GM19395 (cell line): ENCODE data around the gene RARS1.

Experiments
- ATAC-seq: cut with Tn5 transposase; IDR thresholded peaks from one replicate; pipeline ENCODE4 v1.9.1; 2021; ENCODE audit warnings: mild to moderate bottlenecking, moderate library complexity; ENCODE audit not compliant: unreplicated experiment

Gene RARS1

DNA sequence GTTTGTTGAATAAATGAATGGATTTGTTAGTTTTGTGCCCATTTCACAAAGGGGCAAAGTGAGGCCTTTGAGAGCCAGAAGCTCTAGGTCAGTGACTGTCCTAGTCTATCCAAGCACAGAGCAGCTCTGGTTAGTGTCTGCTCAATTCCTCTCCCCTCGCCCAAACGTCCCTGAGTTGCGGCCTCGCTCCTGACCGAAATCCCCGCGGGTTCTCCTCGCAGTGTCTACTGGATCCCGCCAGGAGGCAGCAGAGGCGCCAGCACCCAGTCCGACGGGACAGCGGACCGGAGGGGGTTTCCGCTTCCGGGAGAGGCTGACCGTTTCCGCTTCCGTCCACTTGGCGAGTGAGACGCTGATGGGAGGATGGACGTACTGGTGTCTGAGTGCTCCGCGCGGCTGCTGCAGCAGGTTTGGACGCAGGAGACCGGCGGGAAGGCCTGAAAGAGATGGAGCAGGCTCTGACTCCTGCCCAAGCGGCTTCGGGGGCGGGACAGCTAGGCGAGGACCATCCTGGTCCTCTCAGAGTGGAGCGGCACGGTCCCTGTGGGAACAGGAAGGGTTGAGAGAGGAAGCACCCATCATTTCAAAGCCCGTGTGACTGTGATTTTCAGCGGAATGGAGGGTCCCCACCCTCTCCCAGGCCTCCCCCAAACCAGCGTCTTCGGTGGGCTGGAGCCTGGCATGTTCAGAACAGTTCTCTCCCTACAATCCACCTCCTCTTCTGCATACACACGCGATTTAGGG lies at the start of gene RARS1:
RARS1 (plus strand) TSS at position 336 of the 744 bp plus-strand sequence; CDS start at position 364, 28 bp downstream.
- peak; percentile 89 for ATAC-seq

DNA sequence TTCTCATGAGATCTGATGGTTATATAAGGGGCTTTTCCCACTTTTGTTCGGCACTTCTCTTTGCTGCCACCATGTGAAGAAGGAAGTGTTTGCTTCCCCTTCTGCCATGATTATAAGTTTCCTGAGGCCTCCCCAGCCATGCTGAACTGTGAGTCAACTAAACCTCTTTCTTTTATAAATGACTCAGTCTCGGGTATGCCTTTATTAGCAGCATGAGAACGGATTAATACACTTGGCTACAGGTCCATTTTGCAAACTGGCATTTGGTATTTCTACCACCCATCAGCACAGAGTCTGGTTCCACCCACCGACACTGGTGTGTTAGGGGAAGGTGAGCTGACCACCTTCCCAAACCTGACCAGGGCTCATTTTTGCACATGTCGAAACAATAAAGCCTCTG lies 47.9 kb upstream of the RARS1 start:
- ATAC-seq, result no peak

GRCh38 chr5:168443533-168443932 lies 42.7 kb upstream of the RARS1 start:
- no peak for ATAC-seq

GRCh38 chr5:168443950-168444700 lies 42.1 kb upstream of the RARS1 start:
- ATAC-seq, result no peak

- ATAC-seq, result no peak
Measured at GRCh38 chr5:168446983-168447619, 39.2 kb upstream of the RARS1 start.

DNA sequence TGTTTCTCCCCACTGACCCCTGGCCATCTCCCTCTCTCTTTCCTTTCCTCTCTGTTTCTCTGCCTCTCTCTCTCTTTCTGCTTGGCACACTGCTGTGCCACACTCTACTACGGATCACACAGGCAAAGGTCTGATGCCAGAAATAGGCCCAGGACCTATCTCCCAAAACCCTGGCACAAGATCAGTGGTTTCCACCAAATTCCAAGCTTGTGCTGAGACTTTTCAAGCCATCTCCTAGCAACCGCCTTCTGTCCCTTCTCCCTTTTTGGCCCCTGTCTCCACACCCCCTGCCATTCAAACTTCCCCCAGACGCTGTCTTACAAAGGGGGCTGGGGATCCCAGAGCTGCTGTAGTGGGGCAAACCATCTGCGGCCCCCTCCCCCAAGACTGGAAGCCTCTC lies 38.5 kb upstream of the RARS1 start:
- no peak for ATAC-seq

- ATAC-seq, result no peak
Measured at GRCh38 chr5:168449166-168449565, 37.1 kb upstream of the RARS1 start.

GRCh38 chr5:168451565-168451964 lies 34.7 kb upstream of the RARS1 start:
- no peak for ATAC-seq

- no peak for ATAC-seq
Measured at GRCh38 chr5:168455201-168455600, 31.1 kb upstream of the RARS1 start.

GRCh38 chr5:168457542-168457941 lies 28.7 kb upstream of the RARS1 start:
- no peak for ATAC-seq

- no peak for ATAC-seq
Measured at GRCh38 chr5:168460606-168461005, 25.7 kb upstream of the RARS1 start.

- no peak for ATAC-seq
Measured at GRCh38 chr5:168463081-168463480, 23.2 kb upstream of the RARS1 start.

DNA sequence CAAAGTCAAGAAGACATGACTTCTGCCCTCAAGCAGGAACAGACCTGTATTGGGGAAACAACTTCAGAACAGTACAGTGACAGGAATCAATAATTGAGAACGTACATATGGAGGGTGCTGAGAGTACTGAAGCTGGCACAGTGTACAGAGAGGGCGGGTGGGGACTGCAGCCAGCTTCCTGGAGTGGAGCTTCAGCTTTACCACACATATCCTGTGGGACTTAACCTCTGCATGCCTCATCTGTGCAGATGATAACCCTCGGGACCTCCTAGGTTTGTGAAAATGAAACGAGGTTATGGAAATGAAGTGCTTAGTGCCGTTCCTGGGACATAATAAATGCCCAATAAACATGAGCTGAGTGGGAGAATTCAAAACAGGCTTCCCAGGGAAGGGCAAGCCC lies 22.1 kb upstream of the RARS1 start:
- ATAC-seq, result no peak

GRCh38 chr5:168464641-168465040 lies 21.6 kb upstream of the RARS1 start:
- ATAC-seq, result no peak

DNA sequence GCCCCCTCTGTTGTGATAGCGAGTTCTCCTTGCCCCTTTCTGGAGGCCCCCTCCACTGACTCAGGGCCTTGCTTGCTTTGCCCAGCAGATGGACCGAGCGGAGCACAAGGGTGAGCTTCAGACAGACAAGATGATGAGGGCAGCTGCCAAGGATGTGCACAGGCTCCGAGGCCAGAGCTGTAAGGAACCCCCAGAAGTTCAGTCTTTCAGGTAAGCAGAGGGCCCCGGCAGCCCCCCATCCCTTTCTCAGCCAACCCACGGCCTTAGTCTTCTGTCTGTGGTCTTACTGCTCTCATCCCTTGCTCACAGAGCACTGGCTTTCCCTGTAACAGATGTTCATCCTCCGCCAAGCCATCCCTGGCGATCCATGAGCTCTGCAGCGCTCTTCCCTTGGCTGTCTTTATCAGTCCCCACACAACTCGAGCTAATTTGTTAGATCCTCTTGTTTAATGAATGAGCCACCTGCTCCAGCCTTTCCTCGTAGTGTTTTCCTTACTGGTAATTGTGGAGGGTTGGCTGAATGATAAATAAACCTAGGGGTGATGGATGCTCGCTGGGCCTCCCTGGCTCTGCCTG lies 18.4 kb upstream of the RARS1 start:
- ATAC-seq, result no peak

DNA sequence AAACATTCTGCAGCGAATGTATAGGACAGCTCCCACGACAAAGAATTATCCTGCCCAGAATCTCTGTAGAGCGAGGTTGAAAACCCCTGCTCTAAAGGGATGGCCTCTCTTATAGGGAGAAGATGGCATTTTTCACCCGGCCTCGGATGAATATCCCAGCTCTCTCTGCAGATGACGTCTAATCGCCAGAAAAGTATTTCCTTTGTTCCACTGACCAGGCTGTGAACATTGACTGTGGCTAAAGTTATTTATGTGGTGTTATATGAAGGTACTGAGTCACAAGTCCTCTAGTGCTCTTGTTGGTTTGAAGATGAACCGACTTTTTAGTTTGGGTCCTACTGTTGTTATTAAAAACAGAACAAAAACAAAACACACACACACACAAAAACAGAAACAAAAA lies 17.4 kb upstream of the RARS1 start:
- ATAC-seq, result no peak

DNA sequence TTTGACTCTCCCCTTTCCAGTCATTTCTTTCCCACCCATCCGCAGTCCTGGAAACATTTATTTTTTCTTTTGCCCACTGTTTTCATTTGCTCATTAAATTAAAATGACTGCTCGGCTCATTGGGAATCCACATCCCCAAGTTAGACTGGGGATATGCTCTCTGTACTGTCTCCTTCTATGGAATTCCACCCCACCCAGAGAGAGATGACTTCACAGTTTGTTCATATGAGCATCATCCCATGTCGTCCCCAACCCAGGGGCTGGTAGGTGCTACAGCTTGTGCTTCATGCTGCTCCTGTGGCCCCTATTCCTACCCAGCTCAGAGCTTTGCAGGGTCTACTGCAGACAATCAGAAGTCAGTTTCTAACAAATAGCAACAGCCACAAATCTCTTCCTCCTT lies 16.5 kb upstream of the RARS1 start:
- ATAC-seq, result no peak

- ATAC-seq, result no peak
Measured at GRCh38 chr5:168471785-168472184, 14.5 kb upstream of the RARS1 start.

DNA sequence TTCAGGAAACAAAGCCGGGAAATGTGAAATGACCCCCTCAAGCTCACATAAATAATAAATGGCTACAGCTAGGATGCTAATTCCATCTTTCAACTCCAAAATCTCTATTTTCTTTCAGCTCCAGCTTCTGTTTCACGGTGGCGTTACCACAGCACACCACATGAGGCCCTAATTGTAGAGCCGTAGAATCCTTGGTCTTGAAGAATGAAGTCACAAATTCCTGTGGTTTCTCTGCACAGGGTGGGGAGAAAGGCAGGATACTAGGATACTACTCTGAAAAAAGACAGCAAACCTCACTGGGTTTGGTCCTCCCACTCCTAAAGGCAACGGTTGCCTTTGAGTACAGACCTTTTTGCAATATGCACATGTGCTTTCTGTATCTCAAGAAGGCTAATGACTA lies 13.9 kb upstream of the RARS1 start:
- no peak for ATAC-seq

DNA sequence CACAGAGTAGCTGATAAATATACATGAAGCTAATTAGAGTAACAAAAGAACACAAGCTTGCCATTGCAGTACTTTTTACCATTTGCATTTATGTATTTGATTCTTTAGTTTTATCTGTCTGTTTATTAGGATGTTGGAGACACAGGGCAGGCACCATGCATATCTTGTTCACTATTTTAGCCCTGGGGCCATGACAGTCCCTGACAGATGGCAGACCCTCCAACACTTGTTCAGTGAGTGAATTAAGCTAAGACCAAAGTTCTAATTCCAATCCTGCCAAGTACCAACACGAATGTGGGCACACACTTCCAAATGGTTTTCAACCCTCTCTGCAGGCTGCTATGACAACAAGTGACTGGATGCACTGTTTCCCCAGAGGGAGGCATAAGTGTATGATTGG lies 12.0 kb upstream of the RARS1 start:
- ATAC-seq, result no peak

DNA sequence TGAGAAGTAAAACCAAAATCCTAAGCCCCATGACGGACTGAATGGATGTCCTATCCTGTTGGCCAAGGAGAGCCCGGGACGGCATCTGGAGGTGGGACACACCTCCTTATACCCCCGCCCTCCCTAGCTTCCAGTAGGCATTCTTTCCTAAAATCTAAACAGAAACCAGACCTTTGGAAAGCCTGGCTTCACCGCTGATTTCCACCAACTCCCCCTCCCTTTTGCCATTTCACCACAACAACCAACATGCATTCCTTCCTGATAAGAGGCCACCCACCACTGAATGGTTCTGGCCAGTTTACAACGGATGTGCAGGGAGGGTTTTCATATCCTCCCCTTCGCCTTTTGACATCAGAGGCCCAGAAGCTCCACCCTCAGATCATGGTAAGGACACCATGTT lies 9.2 kb upstream of the RARS1 start:
- no peak for ATAC-seq

- ATAC-seq, result no peak
Measured at GRCh38 chr5:168479166-168479565, 7.1 kb upstream of the RARS1 start.
